ENCODE measurements around the gene IMMP2L.
"Not testable (repeated sequence)": the region's sequence is repeated elsewhere in the genome, so short reads cannot be mapped to it uniquely, and the experiment has no call there.

Gene IMMP2L

GRCh38 chr7:111249807-111250206 is 312.5 kb downstream of the IMMP2L start:
- not testable (repeated sequence) for DNase-seq

GRCh38 chr7:111242141-111242755 is 320.0 kb downstream of the IMMP2L start:
- no peak for DNase-seq

GRCh38 chr7:111240371-111240770 is 321.9 kb downstream of the IMMP2L start:
- no peak for DNase-seq

DNA sequence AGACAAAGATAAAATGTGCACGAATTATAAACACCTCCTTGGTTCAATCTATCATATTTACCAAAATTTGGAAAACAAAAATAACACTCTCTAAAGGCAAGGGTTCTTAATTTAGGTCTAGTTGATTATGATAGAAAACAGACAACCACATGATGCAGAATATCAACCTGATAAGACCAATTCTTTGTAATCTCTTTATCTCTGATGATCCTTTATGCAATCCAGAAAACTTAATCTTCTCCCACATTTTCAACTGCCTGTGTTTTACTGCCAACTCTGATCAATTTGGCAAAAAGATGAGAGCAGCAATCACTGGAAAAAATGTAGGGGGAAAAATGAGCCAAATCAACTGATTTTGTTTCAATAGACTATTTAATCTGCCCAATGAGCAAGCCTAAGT is 322.9 kb downstream of the IMMP2L start:
- DNase-seq, result no peak

- DNase-seq, result no peak
Measured at GRCh38 chr7:111238886-111239285, 323.4 kb downstream of the IMMP2L start.

DNA sequence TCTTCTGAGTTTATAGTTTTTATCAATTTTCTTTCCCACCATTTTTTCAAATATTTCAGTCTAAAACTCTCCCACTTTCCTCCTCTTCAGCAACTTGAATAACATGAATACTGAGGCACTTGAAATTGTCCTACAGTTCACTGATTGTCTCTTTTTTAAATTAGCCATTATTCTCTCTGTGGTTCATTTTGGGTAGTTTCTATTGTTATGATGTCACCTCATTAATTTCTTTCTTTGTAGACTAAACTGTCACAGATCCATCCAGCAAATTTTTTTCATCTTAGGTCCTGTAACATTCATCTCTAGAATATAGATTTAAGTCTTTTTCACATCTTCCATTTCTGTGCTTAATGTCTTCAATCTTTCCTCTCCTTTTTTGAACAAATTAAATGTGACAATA is 326.6 kb downstream of the IMMP2L start:
- DNase-seq, result no peak

GRCh38 chr7:111232249-111233084 is 329.8 kb downstream of the IMMP2L start:
- DNase-seq, result peak; percentile 64

DNA sequence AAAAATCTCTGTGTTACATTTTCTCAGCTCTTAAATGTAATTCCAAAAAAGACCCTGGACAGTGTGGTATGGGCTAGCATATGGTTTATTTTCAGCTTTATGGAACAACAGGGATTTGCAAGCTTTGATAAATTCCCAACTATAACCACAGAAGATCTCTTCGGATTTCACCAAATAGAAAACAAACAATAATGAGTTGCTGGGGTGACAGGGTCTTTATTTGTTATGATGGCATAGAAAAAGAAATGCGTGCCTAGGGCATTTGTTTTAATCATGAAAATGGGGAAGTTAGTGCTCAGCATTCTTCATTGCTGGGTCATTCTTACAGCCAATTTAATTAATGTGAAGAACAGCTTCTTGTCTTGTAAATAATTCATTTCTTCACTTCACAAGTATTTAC is 332.4 kb downstream of the IMMP2L start:
- no peak for DNase-seq

DNA sequence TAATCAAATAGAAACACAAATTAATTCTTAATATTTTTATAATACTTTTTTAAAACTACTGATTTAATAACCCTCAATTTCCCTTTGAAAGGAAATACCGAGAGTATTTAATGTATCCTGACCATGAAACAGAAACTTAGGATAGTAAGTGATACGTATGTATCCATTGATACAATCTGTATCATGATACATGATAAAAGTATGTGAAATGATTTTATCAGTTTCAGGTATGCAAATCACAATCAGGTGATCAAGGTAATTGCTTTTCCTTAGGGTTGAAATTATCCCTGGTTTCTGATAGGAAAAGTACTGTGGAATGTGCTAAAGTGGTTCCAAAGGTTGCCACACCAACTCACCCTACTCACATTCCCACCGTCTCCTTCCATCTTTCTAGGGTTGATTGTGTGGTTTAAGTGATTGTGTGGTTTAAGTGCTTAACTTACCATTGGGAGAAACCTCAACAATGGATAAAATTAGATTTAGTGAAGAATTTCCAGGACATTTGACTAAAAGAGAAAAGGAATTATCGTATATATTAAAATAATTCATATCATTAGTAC is 333.0 kb downstream of the IMMP2L start:
- DNase-seq, result no peak

- DNase-seq, result no peak
Measured at GRCh38 chr7:111228437-111228836, 333.9 kb downstream of the IMMP2L start.

- DNase-seq, result no peak
Measured at GRCh38 chr7:111226800-111227199, 335.5 kb downstream of the IMMP2L start.

DNA sequence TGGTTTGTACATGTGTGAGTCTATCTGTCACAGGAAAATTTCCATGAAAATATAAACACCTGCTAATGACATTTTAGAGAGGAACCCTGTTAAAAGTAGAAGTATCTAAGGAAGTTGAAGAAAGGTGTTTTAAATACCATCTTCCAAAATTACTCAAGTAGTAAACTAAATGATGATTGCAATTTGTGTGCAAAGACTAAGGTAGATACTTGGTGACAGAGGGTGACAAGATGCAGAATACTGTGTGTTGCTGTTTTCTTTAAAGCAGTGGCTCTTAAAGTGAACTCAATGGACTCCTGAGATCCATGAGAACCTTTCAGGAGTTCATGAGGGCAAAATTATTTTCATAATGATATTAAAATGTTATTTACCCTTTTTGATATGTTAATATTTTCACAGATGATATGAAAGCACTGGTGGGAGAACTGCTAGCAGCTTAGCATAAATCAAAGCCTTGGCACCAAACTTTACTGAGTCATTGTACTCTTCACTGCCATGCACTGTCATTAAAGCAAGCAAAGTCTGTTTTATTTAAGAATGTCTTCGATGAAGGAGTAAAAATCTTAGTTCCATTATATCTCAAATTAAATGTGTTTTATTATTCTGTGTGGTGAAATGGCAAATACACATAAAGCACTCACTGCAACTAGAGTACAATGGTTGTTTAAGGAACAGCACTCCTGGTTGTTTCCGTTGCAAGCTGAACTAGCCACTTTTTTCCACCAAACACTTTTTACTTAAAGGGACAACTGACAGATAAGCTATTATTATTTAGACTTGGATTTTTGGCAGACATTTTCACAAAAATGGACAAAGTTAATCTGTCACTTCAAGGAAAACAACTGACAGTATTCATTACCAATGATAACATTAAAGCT is 337.7 kb downstream of the IMMP2L start:
- no peak for DNase-seq

DNA sequence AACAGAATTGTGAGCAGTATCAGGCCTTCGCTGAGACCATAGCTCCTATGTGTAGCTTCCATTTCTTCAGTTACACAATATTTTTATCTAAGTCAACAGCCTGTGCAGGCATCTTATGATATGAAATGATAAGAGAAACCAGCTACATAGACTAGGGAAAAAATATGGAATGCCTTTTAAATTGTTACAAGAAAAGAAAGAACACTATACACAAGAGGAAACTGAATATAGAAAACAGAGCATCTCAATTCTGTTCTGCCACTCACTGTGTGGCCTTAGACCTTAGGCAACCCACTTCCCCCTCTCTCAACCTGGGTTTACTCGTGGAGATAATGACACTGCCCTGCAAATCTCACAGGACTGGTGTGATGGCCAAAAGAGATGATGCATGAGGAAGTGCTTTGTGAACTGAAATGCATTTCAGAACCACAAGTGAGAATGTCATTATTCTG is 338.5 kb downstream of the IMMP2L start:
- DNase-seq, result no peak

- DNase-seq, result no peak
Measured at GRCh38 chr7:111215550-111215949, 346.7 kb downstream of the IMMP2L start.

DNA sequence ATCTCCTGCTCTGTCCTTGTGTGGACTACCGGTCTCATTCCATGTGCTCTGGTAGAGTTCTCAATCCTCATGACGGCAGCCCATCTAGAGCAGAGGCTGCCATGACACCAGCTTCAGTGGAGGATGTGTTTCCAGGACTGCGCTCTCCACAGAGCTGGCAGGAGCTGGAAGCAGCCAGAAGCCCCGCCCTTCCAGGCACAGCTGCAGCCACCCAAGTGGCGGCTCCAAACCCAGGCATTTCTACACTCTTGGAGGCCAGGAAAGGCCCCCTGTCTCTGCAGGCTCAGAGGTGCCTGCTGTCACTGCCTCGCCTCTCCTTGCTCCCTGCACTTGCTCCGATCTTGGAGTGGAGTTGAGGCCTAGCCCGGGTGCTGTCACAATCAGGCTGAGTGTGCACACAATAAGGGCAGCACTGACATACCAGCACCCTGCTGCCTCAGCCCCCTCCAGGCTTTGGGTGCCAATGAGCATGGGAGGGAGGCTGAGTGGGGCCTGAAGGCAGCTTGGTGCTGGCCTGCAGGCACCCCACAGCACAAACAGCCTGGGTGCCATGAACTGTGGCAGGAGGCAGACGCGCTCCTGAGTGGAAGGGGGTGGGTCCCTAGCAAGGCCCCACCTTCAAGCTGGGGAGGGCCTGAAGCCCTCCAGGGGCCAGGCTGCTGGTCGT is 349.3 kb downstream of the IMMP2L start:
- no peak for DNase-seq

DNA sequence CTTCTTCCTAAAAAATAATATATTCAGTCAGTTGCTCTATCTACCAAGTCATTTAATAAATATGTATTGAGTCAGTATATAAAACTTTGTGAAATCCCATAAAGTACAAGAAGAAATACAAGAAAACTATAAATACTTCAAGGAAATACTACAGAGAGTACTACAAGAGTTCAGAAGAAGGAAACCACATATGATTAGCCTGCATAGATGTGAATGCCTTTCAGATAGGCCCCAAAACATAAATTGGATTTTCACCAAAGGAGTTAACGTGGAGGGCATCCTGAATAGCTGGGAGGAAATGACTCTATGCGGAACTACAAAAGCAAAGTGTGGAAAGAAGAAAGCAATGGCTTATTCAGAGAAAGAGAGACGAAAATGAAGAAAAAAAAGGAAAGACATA is 351.3 kb downstream of the IMMP2L start:
- DNase-seq, result no peak

GRCh38 chr7:111210043-111210442 is 352.2 kb downstream of the IMMP2L start:
- DNase-seq, result no peak

DNA sequence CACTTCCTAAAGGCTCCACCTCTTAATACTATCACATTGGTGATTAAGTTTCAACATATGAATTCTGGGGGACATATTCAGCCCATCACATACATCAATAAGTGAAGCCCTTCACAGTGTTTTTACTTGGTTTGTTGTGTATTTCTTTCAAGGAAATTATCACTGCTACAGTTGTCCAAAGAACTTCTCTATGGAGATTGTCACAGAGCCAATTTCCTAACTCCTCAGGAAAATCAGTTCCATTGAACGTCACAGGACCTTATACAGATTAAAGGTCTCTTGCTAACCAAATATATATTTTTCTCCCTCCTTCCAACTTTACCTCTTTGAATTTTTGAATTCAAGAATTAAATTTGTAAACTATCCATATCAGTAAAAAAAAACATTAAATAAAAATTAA is 357.0 kb downstream of the IMMP2L start:
- no peak for DNase-seq

DNA sequence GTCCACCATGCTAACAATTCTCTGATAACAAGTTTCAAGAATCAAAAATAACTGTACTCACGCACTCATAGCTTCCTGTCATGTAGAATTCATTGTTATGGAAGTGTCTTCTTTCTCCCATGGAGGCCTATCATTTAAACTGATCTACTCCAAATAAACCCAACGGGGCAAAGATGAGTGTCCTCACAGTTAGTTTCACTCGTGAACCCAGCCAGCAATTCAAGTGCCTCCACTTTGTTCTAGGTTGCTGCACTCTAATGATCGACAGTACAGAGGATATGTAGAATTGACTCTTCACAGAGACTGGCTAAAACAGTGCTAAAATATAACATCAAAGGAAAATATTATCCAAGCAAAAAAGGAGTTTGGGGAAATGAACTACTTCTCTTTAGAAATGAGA is 360.0 kb downstream of the IMMP2L start:
- no peak for DNase-seq

DNA sequence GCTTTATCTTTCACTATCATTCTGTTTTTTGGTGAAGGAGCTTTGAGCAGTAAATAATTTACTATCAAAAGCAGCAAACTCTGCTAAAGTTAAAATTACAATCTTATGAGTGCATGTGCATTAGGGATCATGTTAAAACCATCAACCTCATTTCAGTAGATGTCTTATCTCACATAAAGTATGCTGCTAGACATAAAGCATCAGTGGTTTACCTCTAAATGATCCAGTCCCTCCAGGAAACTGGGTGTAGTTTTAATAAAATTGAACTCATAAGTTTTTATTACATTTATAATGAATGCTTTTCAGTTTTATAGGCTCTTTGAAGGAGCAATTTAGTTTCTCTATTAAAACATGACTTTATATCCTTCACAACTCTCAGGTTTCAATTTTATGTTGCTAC is 362.6 kb downstream of the IMMP2L start:
- no peak for DNase-seq

DNA sequence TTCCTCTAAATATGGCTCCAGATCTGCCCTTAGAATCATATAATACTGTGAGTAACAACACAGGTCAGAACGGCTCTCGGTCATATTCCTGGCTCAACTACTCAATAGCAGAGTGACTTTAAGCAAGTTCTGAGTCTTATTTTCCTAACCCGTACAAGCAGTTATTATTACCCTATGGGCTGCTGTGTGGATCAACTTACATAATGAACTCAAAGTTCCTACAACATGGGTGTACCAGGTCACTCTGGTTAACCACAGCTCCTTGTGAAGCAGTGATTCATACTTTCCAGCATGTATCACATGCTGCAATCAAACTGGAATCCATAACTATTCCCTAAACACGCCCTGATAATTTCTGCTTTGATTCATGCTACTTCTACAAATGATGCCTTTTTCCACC is 364.0 kb downstream of the IMMP2L start:
- DNase-seq, result peak; percentile 79

- DNase-seq, result no peak
Measured at GRCh38 chr7:111196655-111197054, 365.6 kb downstream of the IMMP2L start.

Data from kidney glomerular epithelial cell (primary cell).